Measurements from ENCODE around the gene PIP5K1C.
A peak's percentile ranks its signal among the peaks of the same experiment; 100 is the strongest.
"Not testable (repeated sequence)": the region's sequence is repeated elsewhere in the genome, so short reads cannot be mapped to it uniquely, and the experiment has no call there.

PIP5K1C gene

DNA sequence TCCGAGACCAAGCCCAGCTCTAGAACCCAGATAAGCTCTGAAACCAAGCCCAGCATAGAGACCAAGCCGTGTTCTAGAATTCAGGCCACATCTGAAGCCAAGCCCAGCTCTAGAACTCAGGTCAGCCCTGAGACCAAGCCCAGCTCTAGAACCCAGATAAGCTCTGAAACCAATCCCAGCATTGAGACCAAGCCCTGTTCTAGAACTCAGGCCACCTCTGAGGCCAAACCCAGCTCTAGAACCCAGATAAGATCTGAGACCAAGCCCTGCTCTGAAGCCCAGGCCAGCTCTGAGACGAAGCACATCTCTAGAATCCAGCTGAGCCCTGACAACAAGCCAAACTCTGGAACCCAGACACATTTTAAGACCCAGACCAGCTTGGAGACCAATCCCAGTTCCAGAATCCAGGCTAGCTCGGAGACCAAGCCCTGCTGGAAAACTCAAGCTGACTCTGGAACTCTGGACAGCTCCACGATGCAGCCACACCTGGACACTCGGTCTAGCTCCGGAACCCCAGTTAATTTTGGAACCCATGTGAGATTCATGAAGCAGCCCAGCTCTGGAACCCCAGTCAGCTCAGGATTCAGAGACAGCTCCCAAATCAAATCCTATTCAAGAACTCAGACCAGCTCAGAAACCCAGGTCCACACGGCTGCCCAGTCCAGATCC, 109.1 kb downstream of the PIP5K1C start:
- no peak for DNase-seq (ENCODE audit: low read depth, low spot score)

GRCh38 chr19:3589949-3590348, 110.3 kb downstream of the PIP5K1C start:
- no peak for DNase-seq (ENCODE audit: low read depth, low spot score)

GRCh38 chr19:3589439-3589838, 110.8 kb downstream of the PIP5K1C start:
- DNase-seq (ENCODE audit: low read depth, low spot score): no peak

GRCh38 chr19:3586707-3587346, 113.4 kb downstream of the PIP5K1C start:
- DNase-seq (ENCODE audit: low read depth, low spot score): peak; percentile 17

DNA sequence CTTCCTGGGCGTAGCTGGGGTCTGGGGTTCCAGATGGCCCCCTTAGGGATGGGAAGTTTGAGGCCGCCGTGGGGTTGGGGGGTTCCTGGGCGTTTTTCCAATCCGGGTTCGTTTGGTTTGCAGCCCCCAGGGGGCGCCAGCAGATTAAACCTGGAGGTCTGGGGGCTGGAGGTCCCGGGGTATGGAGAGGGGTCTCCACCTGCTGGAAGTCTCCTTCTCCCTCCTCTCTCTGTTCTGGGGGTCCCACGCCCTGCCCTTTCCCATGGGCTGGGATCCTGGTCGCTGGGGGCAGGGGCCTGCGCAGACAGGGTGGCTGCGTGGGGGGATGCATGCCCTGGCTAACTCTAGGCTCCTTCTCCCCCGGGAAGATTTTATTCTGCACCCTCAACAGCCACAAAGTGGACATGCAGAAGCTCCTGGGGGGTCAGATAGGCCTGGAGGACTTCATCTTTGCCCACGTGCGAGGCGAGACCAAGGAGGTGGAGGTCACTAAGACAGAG, 114.1 kb downstream of the PIP5K1C start:
- DNase-seq (ENCODE audit: low read depth, low spot score): no peak

- no peak for DNase-seq (ENCODE audit: low read depth, low spot score)
Observed at GRCh38 chr19:3585301-3586126, 114.8 kb downstream of the PIP5K1C start, which contains the start of gene GIPC3. TSS of gene GIPC3 (plus strand) at chr19:3585478. CDS start at chr19:3585598, 120 bp downstream.

DNA sequence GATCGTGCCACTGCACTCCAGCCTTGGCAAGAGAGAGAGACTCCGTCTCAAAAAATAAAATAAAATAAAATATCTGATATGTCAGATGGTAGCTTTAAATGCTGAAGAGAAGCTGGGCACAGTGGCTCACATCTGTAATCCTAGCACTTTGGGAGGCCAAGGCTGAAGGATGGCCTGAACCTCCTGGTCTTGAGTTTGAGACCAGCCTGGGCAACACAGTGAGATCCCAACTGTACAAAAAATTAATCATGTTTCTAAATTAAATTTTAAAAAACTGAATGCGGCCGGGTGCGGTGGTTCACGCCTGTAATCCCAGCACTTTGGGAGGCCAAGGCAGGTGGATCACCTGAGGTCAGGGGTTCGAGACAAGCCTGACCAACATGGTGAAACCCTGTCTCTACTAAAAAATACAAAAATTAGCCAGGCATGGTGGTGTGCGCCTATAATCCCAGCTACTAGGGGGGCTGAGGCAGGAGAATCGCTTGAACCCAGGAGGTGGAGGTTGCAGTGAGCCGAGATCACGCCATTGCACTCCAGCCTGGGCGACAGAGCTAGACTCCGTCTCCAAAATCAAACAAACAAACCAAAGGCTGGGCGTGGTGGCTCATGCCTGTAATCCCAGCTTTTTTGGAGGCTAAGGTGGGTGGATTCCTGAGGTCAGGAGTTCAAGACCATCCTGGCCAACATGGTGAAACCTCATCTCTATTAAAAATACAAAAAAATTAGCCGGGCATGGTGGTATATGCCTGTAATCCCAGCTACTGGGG, 116.0 kb downstream of the PIP5K1C start:
- DNase-seq (ENCODE audit: low read depth, low spot score): not testable (repeated sequence)

- DNase-seq (ENCODE audit: low read depth, low spot score): not testable (repeated sequence)
Observed at GRCh38 chr19:3581792-3582191, 118.5 kb downstream of the PIP5K1C start.

Data from astrocyte of the hippocampus (primary cell).